ENCODE data around the gene VMO1.

VMO1 gene

DNA sequence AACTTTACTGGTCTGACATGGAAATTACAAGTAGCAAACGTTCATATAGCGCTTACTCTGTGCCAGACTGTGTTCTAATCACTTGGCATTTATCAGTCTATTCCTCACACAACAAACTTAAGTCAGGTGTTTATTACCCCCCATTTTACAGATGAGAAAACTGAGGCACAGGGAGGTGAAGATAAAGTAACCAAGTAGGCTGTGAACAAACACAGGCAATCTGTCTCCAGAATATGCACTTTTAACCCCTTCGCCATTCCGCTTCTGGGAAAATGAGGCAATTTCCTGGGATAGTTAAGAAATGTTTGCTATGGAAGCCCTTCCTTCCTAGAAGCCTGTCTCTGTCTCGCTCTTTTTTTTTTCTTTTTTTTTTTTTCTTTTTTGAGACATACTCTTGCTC is 34.2 kb downstream of the VMO1 start:
- DNase-seq = no peak

DNA sequence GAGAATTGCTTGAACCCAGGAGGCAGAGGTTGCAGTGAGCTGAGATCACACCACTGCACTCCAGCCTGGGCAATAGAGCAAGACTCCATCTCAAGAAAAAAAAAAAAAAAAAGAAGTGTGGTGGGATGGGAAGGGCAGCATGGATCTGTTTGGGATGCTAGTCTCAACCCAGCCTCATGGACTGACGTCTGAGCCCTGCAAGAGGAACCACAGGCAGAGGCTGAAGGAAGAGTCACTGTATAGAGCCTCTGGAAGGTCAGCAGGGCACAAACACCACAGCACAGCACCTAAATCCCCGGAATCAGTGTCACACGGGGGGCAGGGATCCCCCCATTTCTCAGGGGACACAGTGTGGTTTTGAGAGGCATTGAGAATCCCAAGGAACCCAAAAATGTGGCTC is 35.6 kb downstream of the VMO1 start:
- DNase-seq = no peak

DNA sequence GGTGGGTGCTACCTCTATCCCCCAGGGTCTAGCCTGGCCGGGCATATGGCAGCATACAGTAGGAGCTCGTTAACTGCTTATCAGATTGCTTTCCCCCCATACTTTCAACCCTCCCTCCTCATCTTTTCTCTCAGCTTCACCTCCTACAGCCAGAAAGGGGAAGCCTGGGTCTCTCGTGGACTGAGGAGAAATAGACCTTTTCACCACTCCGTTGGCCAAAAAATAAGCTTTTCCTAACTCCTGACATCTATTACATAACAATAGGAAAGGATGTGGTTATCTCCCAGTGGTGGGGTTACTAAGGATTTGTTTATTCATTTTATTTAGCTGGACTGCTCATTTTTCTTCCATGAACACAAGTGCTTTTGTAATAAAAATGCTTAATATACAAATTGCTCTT is 37.5 kb downstream of the VMO1 start:
- no peak for DNase-seq

DNA sequence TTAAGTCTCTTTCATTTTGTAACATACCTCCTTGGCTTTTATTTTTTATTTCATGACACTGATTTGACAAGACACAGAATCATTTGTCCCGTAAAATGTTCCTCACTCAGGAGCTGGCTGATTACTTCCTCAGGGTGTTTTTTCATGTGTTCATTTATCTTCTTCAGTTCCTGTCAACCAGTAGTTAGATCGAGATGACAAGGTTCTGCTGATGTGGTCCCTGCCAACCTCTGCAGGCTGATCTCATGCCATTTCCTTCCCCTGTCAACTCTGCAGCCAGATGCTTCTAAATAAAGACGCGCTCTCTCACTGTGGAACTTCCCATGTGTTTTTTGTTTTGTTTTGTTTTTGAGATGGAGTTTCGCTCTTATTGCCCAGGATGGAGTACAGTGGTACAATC is 38.3 kb downstream of the VMO1 start:
- no peak for DNase-seq

DNA sequence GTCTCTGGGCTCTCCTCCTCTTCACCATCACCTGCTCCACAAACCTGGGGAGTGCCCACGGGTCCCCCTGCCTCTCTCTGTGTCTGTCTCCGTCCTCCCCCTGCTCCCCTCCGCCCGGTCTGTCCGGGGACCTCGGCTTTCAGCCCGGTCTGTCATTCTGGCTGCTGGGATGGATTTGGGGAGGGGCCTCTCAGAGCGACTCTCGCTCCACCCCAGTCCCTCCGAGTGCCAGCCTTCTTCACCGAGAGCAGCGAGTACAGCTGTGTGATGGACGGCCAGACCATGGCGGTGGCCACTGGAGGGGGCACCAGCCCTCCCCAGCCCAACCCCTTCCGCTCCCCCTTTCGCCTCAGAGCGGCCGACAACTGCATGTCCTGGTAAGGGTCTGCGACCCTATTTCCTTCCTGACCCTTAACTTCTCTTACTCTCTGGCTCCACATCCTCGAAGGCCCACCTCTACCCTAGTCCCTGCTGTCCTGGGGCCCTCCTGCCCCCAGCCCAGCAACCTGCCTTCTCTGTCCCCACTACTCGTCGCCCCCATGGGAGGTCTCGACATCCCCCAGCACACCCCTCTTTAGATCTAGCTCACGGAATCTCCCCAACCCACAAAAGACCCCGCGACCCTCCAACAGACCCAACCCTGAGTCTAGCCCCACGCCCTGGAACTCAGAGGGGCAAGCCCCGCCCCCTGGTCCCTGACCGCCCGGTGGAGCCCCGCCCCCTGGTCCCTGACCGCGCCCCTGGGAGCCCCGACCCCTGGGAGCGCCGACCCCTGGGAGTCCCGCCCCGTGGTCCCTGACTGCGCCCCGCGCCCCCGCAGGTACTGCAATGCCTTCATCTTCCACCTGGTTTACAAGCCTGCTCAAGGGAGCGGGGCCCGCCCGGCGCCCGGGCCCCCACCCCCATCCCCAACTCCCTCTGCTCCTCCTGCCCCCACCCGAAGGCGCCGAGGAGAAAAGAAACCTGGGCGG is 40.9 kb downstream of the VMO1 start:
- DNase-seq = no peak

DNA sequence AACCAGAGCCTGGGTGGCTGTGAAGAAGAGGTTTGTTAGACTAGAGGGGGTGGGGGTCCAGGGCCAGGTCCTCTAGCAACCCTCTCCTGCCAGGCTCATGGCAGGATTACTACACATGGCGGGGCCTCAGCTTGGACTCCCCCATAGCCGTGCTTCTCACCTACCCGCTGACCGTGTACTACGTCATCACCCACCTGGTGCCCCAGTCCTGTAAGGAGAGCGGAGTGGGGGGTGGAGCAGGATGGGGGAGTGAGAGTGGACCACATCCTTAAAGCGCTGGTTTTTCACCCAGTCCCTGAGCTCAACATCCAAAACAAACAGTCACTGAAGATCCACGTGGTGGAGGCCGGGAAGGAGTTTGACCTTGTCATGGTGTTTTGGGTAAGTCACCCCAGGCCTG is 42.3 kb downstream of the VMO1 start:
- DNase-seq = no peak

DNA sequence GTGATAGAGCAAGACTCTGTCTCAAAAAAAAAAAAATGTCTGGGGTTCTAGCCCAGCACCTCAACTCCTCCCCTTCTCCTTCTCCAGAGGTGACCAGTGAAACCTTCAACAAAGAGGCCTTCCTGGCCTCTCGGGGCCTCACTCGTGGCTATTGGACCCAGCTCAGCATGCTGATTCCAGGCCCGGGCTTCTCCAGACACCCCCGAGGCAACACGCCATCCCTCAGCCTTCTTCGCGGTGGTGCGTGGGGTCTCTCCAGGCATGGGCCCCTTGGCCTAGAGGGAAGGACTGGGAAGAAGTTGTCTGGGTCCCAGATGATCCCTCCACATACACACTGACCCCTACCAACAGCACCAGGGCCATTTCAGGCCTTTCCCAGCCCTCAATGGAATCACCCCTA is 42.9 kb downstream of the VMO1 start:
- DNase-seq = no peak

DNA sequence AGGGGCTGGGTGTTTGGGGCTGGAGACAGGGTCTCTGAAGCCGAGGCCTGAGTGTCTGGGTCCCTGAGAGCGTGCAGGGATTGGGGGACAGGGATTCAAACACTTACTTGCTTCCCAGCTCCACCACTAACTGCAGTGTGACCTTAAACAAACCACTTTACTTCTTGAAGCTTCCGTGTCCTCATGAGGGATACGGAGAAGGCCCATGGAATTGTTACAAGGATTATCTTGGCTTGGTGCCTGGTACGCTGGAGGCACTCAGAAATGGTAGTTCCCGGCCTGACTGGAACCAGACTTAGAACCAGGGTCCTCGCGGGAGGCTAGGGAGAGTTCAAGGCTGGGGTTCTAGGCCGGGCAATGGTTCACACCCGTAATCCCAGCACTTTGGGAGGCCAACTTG is 43.5 kb downstream of the VMO1 start:
- no peak for DNase-seq

DNA sequence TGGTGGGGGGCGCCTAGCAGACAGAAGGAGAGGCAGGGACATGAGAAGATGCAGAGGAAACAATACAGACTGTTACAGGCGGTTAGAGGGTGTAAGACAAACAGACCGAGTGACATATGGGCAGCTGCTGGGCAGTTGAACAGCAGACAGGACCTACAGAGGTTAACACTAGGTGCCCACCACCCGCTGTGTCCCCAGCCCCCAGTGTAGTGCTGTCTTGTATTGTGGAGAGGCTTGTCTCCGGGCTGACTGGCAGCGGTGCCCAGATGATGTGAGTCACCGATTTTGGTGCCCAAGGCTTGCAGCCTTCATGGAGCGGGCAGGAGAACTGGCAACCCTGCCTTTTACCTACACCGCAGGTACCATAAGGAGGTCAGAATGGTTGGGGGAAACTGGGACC is 44.0 kb downstream of the VMO1 start:
- no peak for DNase-seq

DNA sequence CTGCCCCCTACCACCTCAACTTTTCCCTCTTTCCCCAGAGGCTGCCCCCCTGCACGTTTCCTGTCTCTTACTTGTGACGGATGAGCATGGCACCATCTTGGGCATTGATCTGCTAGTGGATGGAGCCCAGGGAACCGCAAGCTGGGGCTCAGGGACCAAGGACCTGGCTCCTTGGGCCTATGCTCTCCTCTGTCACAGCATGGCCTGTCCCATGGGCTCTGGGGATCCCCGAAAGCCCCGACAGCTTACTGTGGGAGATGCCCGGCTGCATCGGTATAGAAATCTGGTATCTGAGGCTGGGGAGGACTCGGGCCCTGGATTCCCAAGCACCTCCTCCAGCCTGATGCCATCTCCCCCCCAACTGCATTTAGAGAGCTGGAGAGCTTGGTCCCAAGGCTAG is 44.6 kb downstream of the VMO1 start:
- DNase-seq = no peak

DNA sequence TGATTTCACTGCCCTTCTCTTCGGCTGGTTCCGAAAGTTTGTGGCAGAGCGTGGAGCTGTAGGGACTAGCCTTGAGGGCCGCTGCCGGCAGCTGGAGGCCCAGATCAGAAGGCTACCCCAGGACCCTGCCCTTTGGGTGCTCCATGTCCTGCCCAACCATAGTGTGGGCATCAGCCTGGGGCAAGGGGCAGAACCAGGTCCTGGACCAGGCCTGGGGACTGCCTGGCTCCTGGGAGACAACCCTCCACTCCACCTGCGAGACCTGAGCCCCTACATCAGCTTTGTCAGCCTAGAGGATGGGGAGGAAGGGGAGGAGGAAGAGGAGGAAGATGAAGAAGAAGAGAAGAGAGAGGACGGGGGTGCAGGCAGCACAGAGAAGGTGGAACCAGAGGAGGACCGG is 45.6 kb downstream of the VMO1 start:
- DNase-seq = no peak

DNA sequence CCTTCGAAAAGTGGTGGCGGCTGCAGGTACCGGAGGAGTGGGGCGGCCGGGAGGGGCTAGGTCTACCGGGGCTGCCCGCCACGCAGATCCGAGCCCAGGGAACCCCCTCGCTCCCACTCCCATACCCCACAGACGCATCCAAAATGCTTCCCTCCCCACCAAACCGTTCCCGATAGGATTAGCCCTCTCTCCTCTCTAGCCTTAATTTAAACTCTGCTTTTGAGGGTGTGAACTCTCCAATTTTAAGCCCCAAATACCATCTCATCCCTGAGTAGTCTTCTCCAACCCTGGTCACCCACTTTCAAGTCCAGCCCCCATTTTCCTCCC is 46.2 kb downstream of the VMO1 start:
- no peak for DNase-seq

DNA sequence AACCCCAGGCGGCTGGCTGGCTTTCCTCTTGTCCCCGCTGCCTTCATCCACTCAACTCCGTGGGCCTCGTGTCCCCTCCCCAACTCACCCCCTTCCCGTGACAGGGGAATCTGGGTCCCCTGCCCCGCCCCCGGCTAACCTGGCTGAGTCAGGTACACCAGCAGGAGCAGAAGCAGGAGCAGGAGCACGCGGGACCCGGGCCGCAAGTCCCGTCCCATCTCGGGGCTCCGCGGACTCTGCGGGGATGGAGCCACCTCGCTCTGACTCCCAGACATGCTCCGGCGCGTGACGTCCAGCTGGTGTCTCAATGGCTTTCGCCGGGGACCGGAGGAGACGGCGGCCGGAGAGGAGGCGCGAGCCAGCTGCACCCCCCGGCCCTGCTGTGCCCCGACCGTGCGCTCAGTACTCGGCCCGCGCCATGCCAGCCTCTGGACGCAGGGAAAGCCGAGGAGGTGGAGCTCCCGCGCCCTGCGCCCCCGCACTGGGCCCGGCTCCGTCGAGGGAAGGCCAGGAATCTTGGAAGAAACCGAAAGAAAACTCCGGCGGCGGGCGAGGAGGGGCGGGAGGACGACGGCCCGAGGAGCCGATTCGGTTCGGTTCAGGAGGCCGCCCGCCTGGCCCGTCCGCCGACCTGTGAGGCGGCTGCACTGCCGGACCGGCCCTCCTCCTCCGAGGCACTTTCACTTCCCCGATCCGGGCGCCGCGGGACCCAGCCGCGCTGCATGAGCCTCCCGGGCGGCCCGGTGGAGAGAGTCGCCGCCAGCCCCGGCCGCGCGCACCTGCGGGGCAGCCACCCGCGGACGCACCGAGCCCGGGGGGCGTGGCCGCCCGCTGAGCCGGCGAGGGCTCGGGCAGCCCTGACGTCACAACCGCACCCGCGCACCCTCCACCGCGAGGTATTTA is 46.8 kb downstream of the VMO1 start, which contains the start of the genes CXCL16 and ZMYND15:
Gene CXCL16 (minus strand): TSS at position 807 of the 903 bp plus-strand sequence. CDS start 589 bp downstream, at position 218.
Gene ZMYND15 (plus strand): TSS at position 712 of the 903 bp plus-strand sequence. CDS start 716 bp downstream, outside the sequence.
- no peak for DNase-seq

DNA sequence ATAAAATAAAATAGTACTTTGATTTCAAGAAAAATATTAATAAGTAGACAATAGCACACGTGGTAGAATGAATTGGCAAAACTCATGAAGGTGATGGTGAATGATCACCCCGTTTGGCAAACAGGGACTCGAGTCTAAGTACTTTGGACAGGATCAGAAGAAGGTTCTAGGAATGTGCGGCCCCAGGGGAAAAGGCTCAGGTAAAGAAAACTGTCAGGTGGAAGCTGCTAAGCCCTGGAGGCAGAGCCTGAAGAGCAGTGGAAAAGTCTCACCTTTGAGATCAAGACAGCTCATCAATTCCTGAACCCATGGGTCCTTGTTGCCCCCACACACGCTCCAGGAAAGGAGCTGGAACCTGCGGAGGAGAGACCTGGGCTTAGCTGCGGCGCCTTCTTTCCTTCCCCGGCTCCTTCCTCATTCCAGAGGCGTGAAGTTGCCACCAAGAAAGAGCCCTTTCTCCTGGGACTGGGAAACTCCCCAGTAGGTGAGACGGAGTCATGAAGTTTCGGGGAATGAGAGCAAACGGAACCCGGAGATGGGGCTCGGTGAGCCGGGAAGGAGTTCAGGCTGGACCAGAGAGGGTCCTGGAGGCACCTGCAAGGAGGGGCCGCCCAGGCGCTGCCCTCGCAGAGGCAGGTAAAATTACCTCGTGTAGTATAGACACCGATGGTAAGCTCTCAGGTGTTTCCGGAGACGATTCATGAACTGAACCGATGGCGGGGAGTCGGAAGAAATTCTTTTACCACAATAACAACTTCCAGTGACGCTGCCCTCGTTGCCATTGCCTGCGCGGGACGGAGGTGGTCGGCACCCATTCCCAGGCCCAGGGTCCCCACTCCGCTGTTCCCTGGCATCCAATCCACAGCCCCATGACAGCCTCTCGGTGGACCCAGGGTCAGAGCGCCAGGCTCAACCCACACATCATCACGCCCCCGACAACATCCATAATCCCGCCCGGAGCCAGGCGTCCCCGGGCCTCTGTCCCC is 47.7 kb downstream of the VMO1 start:
- no peak for DNase-seq

DNA sequence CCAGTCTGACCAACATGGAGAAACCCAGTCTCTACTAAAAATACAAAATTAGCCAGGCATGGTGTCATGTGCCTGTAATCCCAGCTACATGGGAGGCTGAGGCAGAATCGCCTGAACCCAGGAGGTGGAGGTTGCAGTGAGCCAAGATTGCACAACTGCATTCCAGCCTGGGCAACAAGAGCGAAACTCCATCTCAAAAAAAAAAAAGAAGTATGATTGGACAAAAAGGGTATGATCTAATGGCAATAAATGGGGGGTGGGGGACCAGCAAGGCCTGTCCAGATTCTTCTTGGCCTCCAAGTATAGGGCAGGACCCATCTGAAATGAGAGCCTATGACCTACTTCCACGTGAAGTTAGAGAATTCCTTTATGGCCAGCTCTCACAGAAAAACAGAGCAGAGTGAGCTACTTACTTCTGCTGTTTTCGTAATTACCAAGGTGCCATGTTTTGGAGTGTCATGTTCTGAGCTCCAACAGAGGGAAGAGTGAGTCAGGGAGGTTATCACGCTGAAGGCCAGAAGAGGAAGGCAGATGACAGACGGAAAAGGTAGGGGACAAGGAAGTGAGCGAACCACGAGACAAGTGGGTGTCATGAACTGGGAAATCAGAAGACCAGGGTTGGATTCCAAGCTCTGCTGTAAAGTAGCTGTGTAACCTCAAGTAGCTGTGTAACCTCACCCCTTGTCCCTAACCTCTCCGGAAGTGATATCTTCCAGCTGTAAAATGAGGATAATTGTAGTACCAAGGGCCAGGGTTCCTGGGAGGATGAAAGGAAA is 50.1 kb downstream of the VMO1 start:
- no peak for DNase-seq

All from NCI-H524 treated with DMSO at 0.1 percent for 48 hours (cell line).